Measurements from ENCODE around the gene NR2F6. TPM values are rescaled to one million over a fixed set of nuclear protein-coding genes. Genes with fewer than 3 reads are reported as not detected.
"Not testable (repeated sequence)": the region's sequence is repeated elsewhere in the genome, so short reads cannot be mapped to it uniquely, and the experiment has no call there.

Gene NR2F6
- total RNA-seq, 1 experiment from 2014 or later: 26.3 TPM

DNA sequence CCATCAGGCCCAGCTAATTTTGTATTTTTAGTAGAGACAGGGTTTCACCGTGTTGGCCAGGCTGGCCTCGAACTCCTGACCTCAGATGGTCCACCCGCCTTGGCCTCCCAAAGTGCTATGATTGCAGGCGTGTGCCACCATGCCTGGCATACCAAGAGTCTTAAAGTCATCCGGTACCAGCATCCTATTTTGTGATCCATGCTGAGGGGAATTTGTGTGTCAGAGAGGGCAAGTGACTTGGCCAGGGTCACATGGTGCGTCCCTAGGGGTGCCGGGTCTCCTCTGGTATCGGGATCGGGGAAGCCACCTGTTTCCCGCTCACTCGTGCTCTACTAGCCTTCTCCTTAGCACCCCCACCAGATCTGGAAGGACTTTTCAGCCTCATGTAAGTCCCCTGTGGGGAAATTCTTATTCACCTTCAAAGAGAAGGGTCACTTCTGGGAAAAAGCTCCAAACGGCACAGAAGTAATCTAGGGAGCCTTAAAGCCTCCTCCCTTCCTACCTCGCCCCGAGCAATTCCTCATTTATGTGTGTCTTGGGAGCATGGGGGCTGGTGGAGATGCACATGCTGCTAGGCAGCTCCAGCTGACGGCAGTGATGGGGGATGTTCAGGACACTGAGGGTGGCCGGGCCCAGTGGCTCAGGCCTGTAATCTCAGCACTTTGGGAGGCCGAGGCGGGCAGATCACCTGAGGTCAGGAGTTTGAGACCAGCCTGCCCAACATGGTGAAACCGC, 29.9 kb upstream of the NR2F6 start:
- intact Hi-C loops (cut with micrococcal nuclease; ENCODE audit: unreplicated experiment): no loop called here
- Histone ChIP-seq H3K9me3 (ENCODE audit: low read depth, low read length, poor library complexity, severe bottlenecking) (no peaks in the 10 kb centered on the region), H3K4me1 (ENCODE audit: insufficient read depth, low read length, poor library complexity, severe bottlenecking) (no peaks in the 10 kb centered on the region), H3K36me3 (ENCODE audit: insufficient read depth, low read length, poor library complexity, severe bottlenecking) (peaks cover 28% of the 10 kb centered on the region), H3K27ac (ENCODE audit: low read depth, low read length, poor library complexity, severe bottlenecking) (no peak overlapping the region), H3K27me3 (replicated peaks; ENCODE audit: insufficient read depth, low read depth, low read length, poor library complexity) (no peaks in the 10 kb centered on the region), H3K4me3 (ENCODE audit: low read depth, low read length, poor library complexity, severe bottlenecking) (no peak overlapping the region)
- no peak for DNase-seq (ENCODE audit: low spot score)
- BruUV-seq (replicated peaks): no TSS peak
- ChIA-PET CTCF (no interaction called here), POLR2A (ENCODE audit: low non-redundant PET) (interaction anchor here (0.7 kb wide), 1 partner anchor 21 kb away, joined by 5 read pairs; no protein-coding TSS in a partner anchor)
- TF ChIP-seq, protein P1, sequence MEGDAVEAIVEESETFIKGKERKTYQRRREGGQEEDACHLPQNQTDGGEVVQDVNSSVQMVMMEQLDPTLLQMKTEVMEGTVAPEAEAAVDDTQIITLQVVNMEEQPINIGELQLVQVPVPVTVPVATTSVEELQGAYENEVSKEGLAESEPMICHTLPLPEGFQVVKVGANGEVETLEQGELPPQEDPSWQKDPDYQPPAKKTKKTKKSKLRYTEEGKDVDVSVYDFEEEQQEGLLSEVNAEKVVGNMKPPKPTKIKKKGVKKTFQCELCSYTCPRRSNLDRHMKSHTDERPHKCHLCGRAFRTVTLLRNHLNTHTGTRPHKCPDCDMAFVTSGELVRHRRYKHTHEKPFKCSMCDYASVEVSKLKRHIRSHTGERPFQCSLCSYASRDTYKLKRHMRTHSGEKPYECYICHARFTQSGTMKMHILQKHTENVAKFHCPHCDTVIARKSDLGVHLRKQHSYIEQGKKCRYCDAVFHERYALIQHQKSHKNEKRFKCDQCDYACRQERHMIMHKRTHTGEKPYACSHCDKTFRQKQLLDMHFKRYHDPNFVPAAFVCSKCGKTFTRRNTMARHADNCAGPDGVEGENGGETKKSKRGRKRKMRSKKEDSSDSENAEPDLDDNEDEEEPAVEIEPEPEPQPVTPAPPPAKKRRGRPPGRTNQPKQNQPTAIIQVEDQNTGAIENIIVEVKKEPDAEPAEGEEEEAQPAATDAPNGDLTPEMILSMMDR (conservative IDR thresholded peaks at IDR 0.05; ENCODE audit: low read depth, low read length): no peak
- TF ChIP-seq EZH2 (IDR thresholded peaks at IDR 0.05; ENCODE audit: borderline replicate concordance, low read depth, low read length, poor library complexity, severe bottlenecking): no peak

DNA sequence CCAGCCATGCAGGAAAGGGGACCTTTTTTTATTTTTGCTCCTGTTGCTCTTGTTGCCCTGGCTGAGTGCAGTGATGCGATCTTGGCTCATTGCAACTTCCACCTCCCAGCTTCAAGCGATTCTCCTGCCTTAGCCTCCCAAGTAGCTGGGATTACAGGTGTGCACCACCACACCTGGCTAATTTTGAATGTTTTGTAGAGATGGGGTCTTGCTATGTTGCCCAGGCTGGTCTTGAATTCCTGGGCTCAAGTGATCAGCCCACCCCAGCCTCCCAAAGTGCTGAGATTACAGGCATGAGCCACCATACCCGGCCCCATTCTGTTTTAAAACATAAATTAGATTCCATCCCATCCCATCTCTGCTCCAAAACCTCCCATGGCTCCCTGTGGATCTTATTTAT, 29.2 kb upstream of the NR2F6 start:
- H3K4me3 ChIP-seq (ENCODE audit: low read depth, low read length, poor library complexity, severe bottlenecking); H3K9me3 ChIP-seq (ENCODE audit: low read depth, low read length, poor library complexity, severe bottlenecking); intact Hi-C loops (cut with micrococcal nuclease; ENCODE audit: unreplicated experiment); CTCF ChIA-PET; DNase-seq (ENCODE audit: low spot score); H3K4me1 ChIP-seq (ENCODE audit: insufficient read depth, low read length, poor library complexity, severe bottlenecking); BruUV-seq (replicated peaks); H3K27ac ChIP-seq (ENCODE audit: low read depth, low read length, poor library complexity, severe bottlenecking); H3K27me3 ChIP-seq (replicated peaks; ENCODE audit: insufficient read depth, low read depth, low read length, poor library complexity): not testable (repeated sequence)
- POLR2A ChIA-PET (ENCODE audit: low non-redundant PET): interaction anchor here (0.7 kb wide), 1 partner anchor 20 kb away, joined by 5 read pairs; no protein-coding TSS in a partner anchor
- peaks cover 32% of the 10 kb centered on the region for H3K36me3 ChIP-seq (ENCODE audit: insufficient read depth, low read length, poor library complexity, severe bottlenecking)

DNA sequence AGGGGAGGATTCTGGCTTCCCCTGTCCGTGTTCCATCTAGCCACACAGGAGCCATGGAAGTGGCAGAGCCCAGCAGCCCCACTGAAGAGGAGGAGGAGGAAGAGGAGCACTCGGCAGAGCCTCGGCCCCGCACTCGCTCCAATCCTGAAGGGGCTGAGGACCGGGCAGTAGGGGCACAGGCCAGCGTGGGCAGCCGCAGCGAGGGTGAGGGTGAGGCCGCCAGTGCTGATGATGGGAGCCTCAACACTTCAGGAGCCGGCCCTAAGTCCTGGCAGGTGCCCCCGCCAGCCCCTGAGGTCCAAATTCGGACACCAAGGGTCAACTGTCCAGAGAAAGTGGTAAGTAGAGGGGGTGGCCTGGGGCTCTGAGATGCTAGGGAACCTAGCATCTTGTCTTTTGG, 23.0 kb upstream of the NR2F6 start:
- POLR2A ChIA-PET (ENCODE audit: low non-redundant PET): no interaction called here
- intact Hi-C loops (cut with micrococcal nuclease; ENCODE audit: unreplicated experiment): no loop called here
- peak overlapping the region; percentile 85 for H3K4me3 ChIP-seq (ENCODE audit: low read depth, low read length, poor library complexity, severe bottlenecking)
- H3K9me3 ChIP-seq (ENCODE audit: low read depth, low read length, poor library complexity, severe bottlenecking): no peaks in the 10 kb centered on the region
- BruUV-seq (replicated peaks): no TSS peak
- peaks cover 6% of the 10 kb centered on the region for H3K4me1 ChIP-seq (ENCODE audit: insufficient read depth, low read length, poor library complexity, severe bottlenecking)
- CTCF ChIA-PET: interaction anchor here (0.9 kb wide), 1 partner anchor 12 kb away, joined by 3 read pairs; no protein-coding TSS in a partner anchor
- H3K36me3 ChIP-seq (ENCODE audit: insufficient read depth, low read length, poor library complexity, severe bottlenecking): peaks cover 18% of the 10 kb centered on the region
- TF ChIP-seq, protein P1 (conservative IDR thresholded peaks at IDR 0.05; ENCODE audit: low read depth, low read length): no peak
- TF ChIP-seq EZH2 (IDR thresholded peaks at IDR 0.05; ENCODE audit: borderline replicate concordance, low read depth, low read length, poor library complexity, severe bottlenecking): no peak
- no peaks in the 10 kb centered on the region for H3K27me3 ChIP-seq (replicated peaks; ENCODE audit: insufficient read depth, low read depth, low read length, poor library complexity)
- no peak for DNase-seq (ENCODE audit: low spot score)
- H3K27ac ChIP-seq (ENCODE audit: low read depth, low read length, poor library complexity, severe bottlenecking): no peak overlapping the region
